Measurements from ENCODE around the gene TIGD1. TPM values are rescaled to one million over a fixed set of nuclear protein-coding genes. Genes with fewer than 3 reads are reported as not detected.

The TIGD1 gene
- polyA plus RNA-seq, 1 of the 3 experiments (the other 2 are of a cell fraction) = 4.6 TPM

DNA sequence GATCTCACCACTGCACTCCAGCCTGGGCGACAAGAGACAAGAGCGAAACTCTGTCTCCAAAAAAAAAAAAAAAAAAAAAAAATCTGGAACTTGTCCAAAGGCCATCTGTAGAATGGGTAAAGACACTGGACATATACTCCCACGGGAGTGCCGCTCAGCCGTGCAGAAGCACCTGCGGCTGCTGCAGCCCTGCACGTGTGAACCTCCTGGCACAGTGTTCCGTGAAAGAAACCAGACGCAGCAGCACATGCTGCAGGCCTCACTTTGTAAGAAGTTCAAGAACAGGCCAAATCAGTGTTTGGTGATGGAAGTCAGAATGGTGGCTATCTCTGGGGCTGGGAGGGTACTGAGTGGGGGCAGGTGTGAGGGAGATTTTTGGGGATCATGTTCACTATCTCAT, 17.9 kb downstream of the TIGD1 start:
- no peaks in the 10 kb centered on the region for H3K79me2 ChIP-seq (ENCODE audit: insufficient read depth)
- TF ChIP-seq EP300 (IDR thresholded peaks at IDR 0.05; ENCODE audit: borderline replicate concordance in 1 of 2, low read depth in 1 of 2, low read length in 1 of 2) = no peak
- peak; percentile 53; the same call in 1 of the 2 replicates for TF ChIP-seq MXI1 (IDR thresholded peaks at IDR 0.05; ENCODE audit: low read depth, low read length)
- DNase-seq = peak; percentile 65
- H2AFZ ChIP-seq (ENCODE audit: low read depth) = no peak overlapping the region
- WGBS (ENCODE audit: low lambda C conversion rate) = 51% methylated on average over 9 of the region's 9 CpGs
- no peak overlapping the region for H3K27ac ChIP-seq (ENCODE audit: low read depth in 2 of 2, low read length in 1 of 2)
- no peak overlapping the region for H3K4me2 ChIP-seq
- no peaks in the 10 kb centered on the region for H3K36me3 ChIP-seq (replicated peaks in 1 of 2; ENCODE audit: control insufficient read depth in 1 of 2, insufficient read depth in 2 of 2, low read length in 1 of 2)
- H3K9ac ChIP-seq = no peak overlapping the region
- no peaks in the 10 kb centered on the region for H3F3A ChIP-seq (replicated peaks; ENCODE audit: insufficient read depth)
- no peak overlapping the region for H3K4me3 ChIP-seq (ENCODE audit: low read depth in 2 of 2, low read length in 1 of 2)
- no peaks in the 10 kb centered on the region for H3K27me3 ChIP-seq (ENCODE audit: insufficient read depth)
- ChIA-PET POLR2A (no interaction called here), CTCF (interaction anchor here (0.6 to 5.4 kb wide), 5 partner anchors 11 to 205 kb away, joined by 3 to 32 read pairs (median 4); partner anchors contain the start of gene PRSS56)
- H3K9me3 ChIP-seq = no peaks in the 10 kb centered on the region
- H3K4me1 ChIP-seq (ENCODE audit: control insufficient read depth in 1 of 2, insufficient read depth in 2 of 2, low read depth in 1 of 2, low read length in 1 of 2) = peaks cover 0 to 5% of the 10 kb centered on the region in 2 experiments; a peak in 1 of 4 replicates
- H4K20me1 ChIP-seq (ENCODE audit: insufficient read depth) = no peaks in the 10 kb centered on the region
- H3K9me2 ChIP-seq = no peaks in the 10 kb centered on the region

DNA sequence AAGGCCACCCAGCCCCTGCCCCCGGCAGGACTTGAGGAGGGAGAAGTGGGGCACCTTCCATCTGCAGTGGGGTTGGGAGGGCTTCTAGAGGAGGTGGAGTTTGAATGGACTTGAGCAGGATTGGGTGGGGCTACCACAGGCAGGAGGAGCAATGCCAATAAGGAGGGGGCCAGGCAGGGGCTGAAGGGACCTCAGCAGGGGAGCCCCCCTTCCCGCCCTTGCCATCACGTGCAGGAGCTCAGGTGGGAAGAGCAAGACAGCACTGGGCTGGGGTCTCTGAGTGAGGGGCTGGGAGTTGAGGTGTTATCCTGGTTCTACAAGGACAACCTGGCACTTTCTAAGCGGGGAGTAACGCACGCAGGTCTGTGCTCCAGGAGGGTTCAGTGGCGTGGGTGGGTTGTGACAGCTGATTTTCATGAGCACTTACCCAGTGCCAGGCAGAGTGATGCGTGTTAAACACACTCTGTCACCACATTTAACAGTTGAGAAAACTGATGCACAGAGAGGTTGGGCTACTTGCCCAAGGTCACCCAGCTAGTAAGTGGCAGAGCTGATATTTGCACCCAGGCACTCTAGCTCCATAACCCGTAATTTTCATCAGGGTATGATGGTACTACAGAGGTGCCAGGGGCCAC, 19.6 kb downstream of the TIGD1 start:
- Histone ChIP-seq H3K4me1 (ENCODE audit: control insufficient read depth in 1 of 2, insufficient read depth in 2 of 2, low read depth in 1 of 2, low read length in 1 of 2) (peaks cover 0 to 5% of the 10 kb centered on the region in 2 experiments; a peak in 1 of 4 replicates), H4K20me1 (ENCODE audit: insufficient read depth) (no peaks in the 10 kb centered on the region), H3K79me2 (ENCODE audit: insufficient read depth) (no peaks in the 10 kb centered on the region), H3K36me3 (replicated peaks in 1 of 2; ENCODE audit: control insufficient read depth in 1 of 2, insufficient read depth in 2 of 2, low read length in 1 of 2) (no peaks in the 10 kb centered on the region), H3K9me3 (no peaks in the 10 kb centered on the region), H3K9me2 (no peaks in the 10 kb centered on the region), H3K4me3 (ENCODE audit: low read depth in 2 of 2, low read length in 1 of 2) (no peak overlapping the region), H3F3A (replicated peaks; ENCODE audit: insufficient read depth) (no peaks in the 10 kb centered on the region), H2AFZ (ENCODE audit: low read depth) (no peak overlapping the region), H3K4me2 (no peak overlapping the region), H3K27ac (ENCODE audit: low read depth in 2 of 2, low read length in 1 of 2) (no peak overlapping the region), H3K9ac (no peak overlapping the region), H3K27me3 (ENCODE audit: insufficient read depth) (no peaks in the 10 kb centered on the region)
- TF ChIP-seq GATA2 (CRISPR knock-in tag; IDR thresholded peaks at IDR 0.05) (no peak), FOXM1 (IDR thresholded peaks at IDR 0.05; ENCODE audit: low read depth) (no peak), EZH2phosphoT487 (IDR thresholded peaks at IDR 0.05; ENCODE audit: borderline replicate concordance, low read depth) (no peak), USF1 (IDR thresholded peaks at IDR 0.05; ENCODE audit: borderline replicate concordance, low read depth) (no peak), POLR2AphosphoS5 (IDR thresholded peaks at IDR 0.05; ENCODE audit: low read depth, low read length) (no peak), TAF1 (IDR thresholded peaks at IDR 0.05; ENCODE audit: borderline replicate concordance, low read depth, low read length) (no peak), CHD2 (IDR thresholded peaks at IDR 0.05; ENCODE audit: low read length, partially characterized antibody) (no peak), IRF3 (IDR thresholded peaks at IDR 0.05; ENCODE audit: low read depth, low read length) (no peak), FOSL2 (IDR thresholded peaks at IDR 0.05; ENCODE audit: borderline replicate concordance, low read depth) (no peak), EP300 (IDR thresholded peaks at IDR 0.05; ENCODE audit: borderline replicate concordance in 1 of 2, low read depth in 1 of 2, low read length in 1 of 2) (no peak), RXRA (IDR thresholded peaks at IDR 0.05; ENCODE audit: borderline replicate concordance, low read depth) (no peak), JUND (IDR thresholded peaks at IDR 0.05) (no peak), TEAD4 (IDR thresholded peaks at IDR 0.05; ENCODE audit: borderline replicate concordance, insufficient read depth) (no peak), MXI1 (IDR thresholded peaks at IDR 0.05; ENCODE audit: low read depth, low read length) (no peak), ELF1 (IDR thresholded peaks at IDR 0.05) (no peak), RAD21 (IDR thresholded peaks at IDR 0.05; ENCODE audit: low read length) (no peak), PBX3 (IDR thresholded peaks at IDR 0.05) (no peak), TCF12 (IDR thresholded peaks at IDR 0.05) (no peak)
- TF ChIP-seq, protein P1, sequence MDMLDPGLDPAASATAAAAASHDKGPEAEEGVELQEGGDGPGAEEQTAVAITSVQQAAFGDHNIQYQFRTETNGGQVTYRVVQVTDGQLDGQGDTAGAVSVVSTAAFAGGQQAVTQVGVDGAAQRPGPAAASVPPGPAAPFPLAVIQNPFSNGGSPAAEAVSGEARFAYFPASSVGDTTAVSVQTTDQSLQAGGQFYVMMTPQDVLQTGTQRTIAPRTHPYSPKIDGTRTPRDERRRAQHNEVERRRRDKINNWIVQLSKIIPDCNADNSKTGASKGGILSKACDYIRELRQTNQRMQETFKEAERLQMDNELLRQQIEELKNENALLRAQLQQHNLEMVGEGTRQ (IDR thresholded peaks at IDR 0.05; ENCODE audit: borderline replicate concordance, low read depth, low read length) = no peak
- DNase-seq = peak; percentile 21
- ChIA-PET POLR2A (no interaction called here), CTCF (interaction anchor here (1.9 to 5.4 kb wide), 2 partner anchors 9 to 12 kb away, joined by 4 to 32 read pairs; partner anchors contain the start of gene PRSS56)
- 69% methylated on average over 9 of the region's 9 CpGs for WGBS (ENCODE audit: low lambda C conversion rate)
